GM12878 (cell line): ENCODE results near the gene CAMTA1. TPM values are rescaled to one million over a fixed set of nuclear protein-coding genes. Genes with fewer than 3 reads are reported as not detected.

Experiments
- ATAC-seq: fragments of 200-7000 bp; cut with Tn5 transposase; 3 replicates; pipeline ENCODE4 v1.9.1; 2020; ENCODE audit warnings: mild to moderate bottlenecking, moderate library complexity
- BruUV-seq: library from RNA; stranded (reverse); fragments of 400-500 nt; replicated peaks from 2 replicates; lab custom pipeline; 2021; lab: Mats Ljungman, UMichigan
- CTCF ChIA-PET: fragments of 300-600 bp; sonication (Branson Sonifier 250); formaldehyde crosslinking; extraction: SDS; loops from one replicate; lab custom pipeline; 2021; ENCODE audit warnings: inconsistent platforms; lab: Yijun Ruan, JAX
- POLR2A ChIA-PET: fragments of 350-600 bp; formaldehyde crosslinking; extraction: SDS; loops from one replicate; lab custom pipeline; 2021; ENCODE audit warnings: inconsistent platforms; lab: Charles Lee
- RAD21 ChIA-PET: fragments of 300-600 bp; sonication (Branson Sonifier 250); formaldehyde crosslinking; loops from one replicate; lab custom pipeline; 2023; ENCODE audit warnings: antibody characterized with exemption; ENCODE audit not compliant: unreplicated experiment; lab: Charles Lee
- SMC1A ChIA-PET: fragments of 300-600 bp; sonication (Branson Sonifier 250); formaldehyde crosslinking; loops from one replicate; lab custom pipeline; 2023; ENCODE audit not compliant: unreplicated experiment, uncharacterized antibody; lab: Charles Lee
- DNase-seq: peaks from one replicate; pipeline ENCODE4 v3.0.0-alpha.2; 2011; ENCODE audit warnings: low read depth, low spot score
- FAIRE-seq: peaks from 3 replicates; lab custom pipeline; 2011; peaks lifted over from hg19 to GRCh38; lab: Jason Lieb, UNC
- H2AFZ ChIP-seq: 2 replicates; pipeline ENCODE4 v1.6.0; 2011; ENCODE audit warnings: low read depth, low read length, control low read depth; ENCODE audit not compliant: control insufficient read depth
- H3K27ac ChIP-seq: 2 replicates; pipeline ENCODE4 v1.5.1; 2011; ENCODE audit warnings: control low read depth; ENCODE audit not compliant: control insufficient read depth, insufficient read depth
- H3K27me3 ChIP-seq, 2 experiments: replicated peaks in 1 of 2; 2 replicates each; pipeline versions ENCODE4 v1.6.0 to v1.6.1; 2011; ENCODE audit warnings: low read length in 1 of 2; ENCODE audit not compliant: control insufficient read depth in 2 of 2, insufficient read depth in 2 of 2
- H3K36me3 ChIP-seq, 2 experiments: 2 replicates each; pipeline ENCODE4 v1.5.1; 2011; ENCODE audit warnings: low read length in 1 of 2; ENCODE audit not compliant: control insufficient read depth in 2 of 2, insufficient read depth in 2 of 2
- H3K4me1 ChIP-seq: 2 replicates; pipeline ENCODE4 v1.6.1; 2011; ENCODE audit warnings: mild to moderate bottlenecking, low read length, moderate library complexity, mixed read lengths; ENCODE audit not compliant: control insufficient read depth, insufficient read depth
- H3K4me2 ChIP-seq: 2 replicates; pipeline ENCODE4 v1.6.0; 2011; ENCODE audit warnings: control low read depth; ENCODE audit not compliant: control insufficient read depth, insufficient read depth
- H3K4me3 ChIP-seq: fragments of 200-600 bp; sonication (generic); 2 replicates; pipeline ENCODE4 v1.5.1; 2016
- H3K79me2 ChIP-seq: 2 replicates; pipeline ENCODE4 v1.6.0; 2011; ENCODE audit warnings: low read length; ENCODE audit not compliant: control insufficient read depth, insufficient read depth
- H3K9ac ChIP-seq: 2 replicates; pipeline ENCODE4 v1.8.0; 2011; ENCODE audit warnings: low read length, control low read depth, mixed read lengths; ENCODE audit not compliant: control insufficient read depth, insufficient read depth
- H3K9me3 ChIP-seq: replicated peaks from 3 replicates; pipeline ENCODE4 v1.5.1; 2011; ENCODE audit warnings: mild to moderate bottlenecking, low read length; ENCODE audit not compliant: control insufficient read depth, insufficient read depth
- H4K20me1 ChIP-seq: 2 replicates; pipeline ENCODE4 v1.6.0; 2011; ENCODE audit not compliant: control insufficient read depth, insufficient read depth
- CBX3 ChIP-seq: fragments of 200-600 bp; sonication (generic); IDR thresholded peaks from 2 replicates; pipeline ENCODE4 v1.6.1; 2016; ENCODE audit warnings: low read depth, borderline replicate concordance
- CHD1 ChIP-seq: IDR thresholded peaks from 2 replicates; pipeline ENCODE4 v1.6.1; 2012; ENCODE audit warnings: low read depth, low read length, improper control_type of control experiment
- GATAD2B ChIP-seq: fragments of 450-650 bp; conservative IDR thresholded peaks from 2 replicates; pipeline ENCODE4 v1.6.1; 2017; ENCODE audit warnings: low read depth, mild to moderate bottlenecking, moderate library complexity
- JUNB ChIP-seq: IDR thresholded peaks from 2 replicates; pipeline ENCODE4 v1.6.1; 2016; ENCODE audit warnings: antibody characterized with exemption, mild to moderate bottlenecking
- KAT2A ChIP-seq: conservative IDR thresholded peaks from 2 replicates; pipeline ENCODE4 v1.6.1; 2011; ENCODE audit warnings: low read depth, low read length; ENCODE audit not compliant: control insufficient read depth
- MTA2 ChIP-seq: fragments of 450-650 bp; IDR thresholded peaks from 2 replicates; pipeline ENCODE4 v1.6.1; 2016; ENCODE audit warnings: low read depth, mild to moderate bottlenecking, moderate library complexity
- NKRF ChIP-seq: fragments of 450-650 bp; conservative IDR thresholded peaks from 2 replicates; pipeline ENCODE4 v1.6.1; 2017; ENCODE audit warnings: mild to moderate bottlenecking, moderate library complexity
- RCOR1 ChIP-seq: conservative IDR thresholded peaks from 2 replicates; pipeline ENCODE4 v1.6.1; 2012; ENCODE audit warnings: low read depth, low read length, improper control_type of control experiment
- TCF3 ChIP-seq: IDR thresholded peaks from 2 replicates; pipeline ENCODE4 v1.6.1; 2012; ENCODE audit warnings: low read depth, mild to moderate bottlenecking, low read length, borderline replicate concordance; ENCODE audit not compliant: insufficient read depth
- ZNF592 ChIP-seq: fragments of 450-650 bp; IDR thresholded peaks from 2 replicates; pipeline ENCODE4 v1.6.1; 2017; ENCODE audit warnings: mild to moderate bottlenecking, moderate library complexity
- WGBS: methylation state at CpG from one replicate; pipeline ENCODE4 v1.1.6; 2016; ENCODE audit warnings: low lambda C conversion rate; ENCODE audit not compliant: insufficient replicate concordance, insufficient coverage; ENCODE audit errors: missing lambda C conversion rate; 5-methylcytosine and 5-hydroxymethylcytosine counted together
- in situ Hi-C: fragments of 300-500 bp; cut with MboI; formaldehyde crosslinking; loops from 9 replicates; pipeline ENCODE4 v1.14.3; 2018; ENCODE audit warnings: mixed read lengths
- intact Hi-C: fragments of 100-400 bp; cut with micrococcal nuclease; formaldehyde crosslinking; loops from one replicate; pipeline ENCODE4 v1.14.2; 2022; ENCODE audit not compliant: unreplicated experiment
- polyA plus RNA-seq, 11 experiments: library from polyadenylated mRNA; depleted of rRNA in 4 of 11; unstranded in 6 of 11; stranded (reverse) in 5 of 11; fragments of >200 nt; fragmentation: Nextera tagmentation in 4 of 11; fragmentation: Illumina TruSeq in 1 of 11; extraction: Ambion mirVana in 4 of 11; extraction: Trizol in 1 of 11; gene quantifications; 1 replicate in 1 of 11; 2 replicates in 10 of 11; pipeline versions ENCODE4 v1.2.1 to v1.2.3, GENCODE V29; 2011 to 2016; ENCODE audit warnings: inconsistent platforms in 2 of 11, missing spikeins in 2 of 11, low read depth in 1 of 11
- total RNA-seq, 4 experiments: library from RNA; depleted of rRNA in 3 of 4; stranded (reverse); fragments of >200 nt in 3 of 4; fragmentation: Illumina TruSeq in 1 of 4; extraction: Trizol in 1 of 4; gene quantifications; 2 replicates each; pipeline versions ENCODE4 v1.2.1 to v1.2.3, GENCODE V29; 2013 to 2021

The CAMTA1 gene
- total and polyA plus RNA-seq, 10 of the 15 experiments (the other 5 are each of a cell fraction or from before 2014, with no cell fraction given), result 37.7 to 148 (median 76.4) TPM

GRCh38 chr1:7633506-7634245 is 848.4 kb downstream of the CAMTA1 start (continued):
- TF ChIP-seq NKRF (no peak), RCOR1 (no peak)

GRCh38 chr1:7634546-7635240 is 849.4 kb downstream of the CAMTA1 start:
- peaks cover 2 to 5% of the 10 kb centered on the region in 2 experiments; a peak in 3 of 4 replicates for H3K27me3 ChIP-seq

More at GRCh38 chr1:7634546-7635240, 849.4 kb downstream of the CAMTA1 start:
- ChIA-PET RAD21 (no interaction called here), POLR2A (no interaction called here), SMC1A (no interaction called here), CTCF (no interaction called here)
- ATAC-seq (no peak), DNase-seq (no peak), FAIRE-seq (no peak)
- H2AFZ ChIP-seq, result no peak overlapping the region
- no peak overlapping the region for H3K4me3 ChIP-seq
- in situ Hi-C loops, result no loop called here
- H3K4me2 ChIP-seq, result no peak overlapping the region
- no peak for TF ChIP-seq KAT2A
- no peak for TF ChIP-seq TCF3
- TF ChIP-seq MTA2, result no peak
- no peak for TF ChIP-seq CHD1
- no peak for TF ChIP-seq ZNF592
- TF ChIP-seq JUNB, result no peak
- TF ChIP-seq GATAD2B, result no peak
- TF ChIP-seq CBX3, result no peak
- H3K27ac ChIP-seq, result no peak overlapping the region
- no peak overlapping the region for H3K9ac ChIP-seq
- no peaks in the 10 kb centered on the region for H4K20me1 ChIP-seq
- no peaks in the 10 kb centered on the region for H3K4me1 ChIP-seq
- no TSS peak for BruUV-seq
- intact Hi-C loops, result no loop called here
- no peaks in the 10 kb centered on the region for H3K36me3 ChIP-seq
- 10% methylated on average over 13 of the region's 13 CpGs for WGBS
- H3K79me2 ChIP-seq, result no peaks in the 10 kb centered on the region
- no peaks in the 10 kb centered on the region for H3K9me3 ChIP-seq
